Liver (tissue), 3 donors: ENCODE data around the gene FANCE.

Experiments
- FOXA1 ChIP-seq: IDR thresholded peaks from 2 replicates; pipeline ENCODE4 v1.6.1; 2016; ENCODE audit warnings: antibody characterized with exemption
- GABPA ChIP-seq, 2 donors: IDR thresholded peaks in 1 of 2; conservative IDR thresholded peaks in 1 of 2; 2 replicates each; pipeline ENCODE4 v1.6.1; 2016; ENCODE audit warnings: antibody characterized with exemption in 2 of 2, mild to moderate bottlenecking in 1 of 2, moderate library complexity in 1 of 2
- HNF4A ChIP-seq, 2 donors: conservative IDR thresholded peaks; 2 replicates each; pipeline ENCODE4 v1.6.1; 2016; ENCODE audit warnings: antibody characterized with exemption in 2 of 2, mild to moderate bottlenecking in 2 of 2
- JUND ChIP-seq, 2 donors: IDR thresholded peaks; 2 replicates each; pipeline ENCODE4 v1.6.1; 2016; ENCODE audit warnings: antibody characterized with exemption in 2 of 2
- RAD21 ChIP-seq, 2 donors: IDR thresholded peaks; 2 replicates each; pipeline ENCODE4 v1.6.1; 2016; ENCODE audit warnings: antibody characterized with exemption in 2 of 2, mild to moderate bottlenecking in 2 of 2
- SP1 ChIP-seq: IDR thresholded peaks from 2 replicates; pipeline ENCODE4 v1.6.1; 2018; ENCODE audit warnings: antibody characterized with exemption, mild to moderate bottlenecking
- TAF1 ChIP-seq: conservative IDR thresholded peaks from 2 replicates; pipeline ENCODE4 v1.6.1; 2016; ENCODE audit warnings: antibody characterized with exemption, mild to moderate bottlenecking
- YY1 ChIP-seq: IDR thresholded peaks from 2 replicates; pipeline ENCODE4 v1.6.1; 2016; ENCODE audit warnings: antibody characterized with exemption, mild to moderate bottlenecking
- TF ChIP-seq, protein P1 (sequence below): fragments of 150-350 bp; IDR thresholded peaks from 2 replicates; pipeline ENCODE4 v1.5.1; 2017; ENCODE audit warnings: improper control_type of control experiment, low read depth, low read length; ENCODE audit not compliant: missing input control
- TF ChIP-seq, protein P2 (sequence below): IDR thresholded peaks from 2 replicates; pipeline ENCODE4 v1.6.1; 2016; ENCODE audit warnings: antibody characterized with exemption
- TF ChIP-seq, protein P3 (sequence below): IDR thresholded peaks from 2 replicates; pipeline ENCODE4 v1.6.1; 2016; ENCODE audit warnings: antibody characterized with exemption, mild to moderate bottlenecking
- donor health status: healthy.
- donor health status: healthy.

DNA sequence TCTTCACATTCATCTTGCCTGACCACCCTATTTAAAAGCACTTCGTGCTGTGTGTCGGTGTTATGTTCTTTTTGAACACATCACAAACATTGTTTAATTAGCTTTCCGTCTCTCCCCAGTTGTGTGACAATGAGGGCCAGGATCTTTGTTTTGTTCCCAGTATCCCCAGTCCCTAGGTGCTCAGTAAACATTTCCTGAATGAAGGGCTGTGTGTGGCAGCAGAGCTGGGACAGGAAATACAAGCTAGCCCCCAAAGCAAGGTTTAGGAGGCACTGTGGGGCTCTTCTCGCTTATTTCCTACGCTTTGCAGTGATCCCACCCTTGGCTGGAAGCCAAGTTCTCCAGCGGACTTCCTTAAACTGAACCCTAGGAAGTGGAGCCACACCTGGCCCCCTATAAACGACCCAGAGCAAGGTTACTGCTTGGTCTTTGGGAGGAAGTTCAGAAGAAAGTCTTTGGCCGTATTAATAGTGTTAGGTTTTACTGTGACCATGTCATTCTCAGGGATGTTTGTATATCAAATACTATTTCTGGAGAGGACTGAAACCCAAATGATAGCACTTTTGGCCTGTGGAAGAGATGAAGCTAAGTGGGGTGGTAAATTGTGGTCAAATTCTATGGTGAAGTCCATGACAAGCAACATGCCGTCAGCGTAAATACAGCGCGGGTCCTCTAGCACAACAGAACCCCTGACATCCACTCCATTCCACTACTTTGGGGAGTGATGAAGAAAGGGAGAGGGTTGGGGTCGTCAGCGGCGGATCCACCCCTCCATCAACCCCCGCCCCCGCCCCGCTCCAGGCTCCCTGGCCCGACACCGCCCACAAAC, 570 bp upstream of the FANCE start:
- TF ChIP-seq, protein P1, sequence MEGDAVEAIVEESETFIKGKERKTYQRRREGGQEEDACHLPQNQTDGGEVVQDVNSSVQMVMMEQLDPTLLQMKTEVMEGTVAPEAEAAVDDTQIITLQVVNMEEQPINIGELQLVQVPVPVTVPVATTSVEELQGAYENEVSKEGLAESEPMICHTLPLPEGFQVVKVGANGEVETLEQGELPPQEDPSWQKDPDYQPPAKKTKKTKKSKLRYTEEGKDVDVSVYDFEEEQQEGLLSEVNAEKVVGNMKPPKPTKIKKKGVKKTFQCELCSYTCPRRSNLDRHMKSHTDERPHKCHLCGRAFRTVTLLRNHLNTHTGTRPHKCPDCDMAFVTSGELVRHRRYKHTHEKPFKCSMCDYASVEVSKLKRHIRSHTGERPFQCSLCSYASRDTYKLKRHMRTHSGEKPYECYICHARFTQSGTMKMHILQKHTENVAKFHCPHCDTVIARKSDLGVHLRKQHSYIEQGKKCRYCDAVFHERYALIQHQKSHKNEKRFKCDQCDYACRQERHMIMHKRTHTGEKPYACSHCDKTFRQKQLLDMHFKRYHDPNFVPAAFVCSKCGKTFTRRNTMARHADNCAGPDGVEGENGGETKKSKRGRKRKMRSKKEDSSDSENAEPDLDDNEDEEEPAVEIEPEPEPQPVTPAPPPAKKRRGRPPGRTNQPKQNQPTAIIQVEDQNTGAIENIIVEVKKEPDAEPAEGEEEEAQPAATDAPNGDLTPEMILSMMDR = no peak
- TF ChIP-seq FOXA1 (no peak), YY1 (no peak), RAD21 (IDR thresholded peaks at IDR 0.05) (no peak), HNF4A (conservative IDR thresholded peaks at IDR 0.05) (no peak), GABPA (IDR thresholded peaks at IDR 0.05 in 1 of 2, conservative IDR thresholded peaks at IDR 0.05 in 1 of 2) (no peak), SP1 (no peak), TAF1 (no peak), JUND (IDR thresholded peaks at IDR 0.05) (no peak)
- TF ChIP-seq, protein P2, sequence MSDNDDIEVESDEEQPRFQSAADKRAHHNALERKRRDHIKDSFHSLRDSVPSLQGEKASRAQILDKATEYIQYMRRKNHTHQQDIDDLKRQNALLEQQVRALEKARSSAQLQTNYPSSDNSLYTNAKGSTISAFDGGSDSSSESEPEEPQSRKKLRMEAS = no peak
- TF ChIP-seq, protein P3, sequence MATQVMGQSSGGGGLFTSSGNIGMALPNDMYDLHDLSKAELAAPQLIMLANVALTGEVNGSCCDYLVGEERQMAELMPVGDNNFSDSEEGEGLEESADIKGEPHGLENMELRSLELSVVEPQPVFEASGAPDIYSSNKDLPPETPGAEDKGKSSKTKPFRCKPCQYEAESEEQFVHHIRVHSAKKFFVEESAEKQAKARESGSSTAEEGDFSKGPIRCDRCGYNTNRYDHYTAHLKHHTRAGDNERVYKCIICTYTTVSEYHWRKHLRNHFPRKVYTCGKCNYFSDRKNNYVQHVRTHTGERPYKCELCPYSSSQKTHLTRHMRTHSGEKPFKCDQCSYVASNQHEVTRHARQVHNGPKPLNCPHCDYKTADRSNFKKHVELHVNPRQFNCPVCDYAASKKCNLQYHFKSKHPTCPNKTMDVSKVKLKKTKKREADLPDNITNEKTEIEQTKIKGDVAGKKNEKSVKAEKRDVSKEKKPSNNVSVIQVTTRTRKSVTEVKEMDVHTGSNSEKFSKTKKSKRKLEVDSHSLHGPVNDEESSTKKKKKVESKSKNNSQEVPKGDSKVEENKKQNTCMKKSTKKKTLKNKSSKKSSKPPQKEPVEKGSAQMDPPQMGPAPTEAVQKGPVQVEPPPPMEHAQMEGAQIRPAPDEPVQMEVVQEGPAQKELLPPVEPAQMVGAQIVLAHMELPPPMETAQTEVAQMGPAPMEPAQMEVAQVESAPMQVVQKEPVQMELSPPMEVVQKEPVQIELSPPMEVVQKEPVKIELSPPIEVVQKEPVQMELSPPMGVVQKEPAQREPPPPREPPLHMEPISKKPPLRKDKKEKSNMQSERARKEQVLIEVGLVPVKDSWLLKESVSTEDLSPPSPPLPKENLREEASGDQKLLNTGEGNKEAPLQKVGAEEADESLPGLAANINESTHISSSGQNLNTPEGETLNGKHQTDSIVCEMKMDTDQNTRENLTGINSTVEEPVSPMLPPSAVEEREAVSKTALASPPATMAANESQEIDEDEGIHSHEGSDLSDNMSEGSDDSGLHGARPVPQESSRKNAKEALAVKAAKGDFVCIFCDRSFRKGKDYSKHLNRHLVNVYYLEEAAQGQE = no peak
